ENCODE results near the gene APPL1.

The APPL1 gene

GRCh38 chr3:57227204-57227929 lies at the start of gene APPL1:
Gene APPL1 (plus strand): TSS chr3:57227729. CDS start chr3:57227884, 155 bp downstream.
- DNase-seq (ENCODE audit: low read depth) = peak; percentile 82

GRCh38 chr3:57179580-57180410 lies 47.7 kb upstream of the APPL1 start:
- no peak for DNase-seq (ENCODE audit: low read depth)

- no peak for DNase-seq (ENCODE audit: low read depth)
Observed at GRCh38 chr3:57184526-57184925, 43.0 kb upstream of the APPL1 start.

- DNase-seq (ENCODE audit: low read depth) = no peak
Observed at GRCh38 chr3:57192028-57192427, 35.5 kb upstream of the APPL1 start.

GRCh38 chr3:57194641-57195040 lies 32.9 kb upstream of the APPL1 start:
- no peak for DNase-seq (ENCODE audit: low read depth)

GRCh38 chr3:57199895-57200297 lies 27.6 kb upstream of the APPL1 start, which contains the start of gene HESX1:
Gene HESX1 (minus strand): TSS chr3:57199978. CDS start chr3:57199918, 60 bp downstream.
- no peak for DNase-seq (ENCODE audit: low read depth)

GRCh38 chr3:57206423-57206822 lies 21.1 kb upstream of the APPL1 start:
- DNase-seq (ENCODE audit: low read depth) = no peak

- no peak for DNase-seq (ENCODE audit: low read depth)
Observed at GRCh38 chr3:57221883-57222282, 5.6 kb upstream of the APPL1 start.

- no peak for DNase-seq (ENCODE audit: low read depth)
Observed at GRCh38 chr3:57224856-57225255, 2.7 kb upstream of the APPL1 start.

GRCh38 chr3:57226176-57226575 lies 1.4 kb upstream of the APPL1 start:
- DNase-seq (ENCODE audit: low read depth) = no peak

GRCh38 chr3:57227930-57228751 lies 612 bp downstream of the APPL1 start:
- DNase-seq (ENCODE audit: low read depth) = peak; percentile 17

- DNase-seq (ENCODE audit: low read depth) = no peak
Observed at GRCh38 chr3:57230006-57230405, 2.5 kb downstream of the APPL1 start.

GRCh38 chr3:57233799-57234198 lies 6.3 kb downstream of the APPL1 start:
- DNase-seq (ENCODE audit: low read depth) = no peak

- no peak for DNase-seq (ENCODE audit: low read depth)
Observed at GRCh38 chr3:57234613-57235575, 7.4 kb downstream of the APPL1 start.

GRCh38 chr3:57244946-57245345 lies 17.4 kb downstream of the APPL1 start:
- DNase-seq (ENCODE audit: low read depth) = no peak

GRCh38 chr3:57252404-57252803 lies 24.9 kb downstream of the APPL1 start:
- no peak for DNase-seq (ENCODE audit: low read depth)

- no peak for DNase-seq (ENCODE audit: low read depth)
Observed at GRCh38 chr3:57256844-57257243, 29.3 kb downstream of the APPL1 start.

- no peak for DNase-seq (ENCODE audit: low read depth)
Observed at GRCh38 chr3:57257678-57258077, 30.1 kb downstream of the APPL1 start.

GRCh38 chr3:57261119-57261518 lies 33.6 kb downstream of the APPL1 start:
- DNase-seq (ENCODE audit: low read depth) = no peak

GRCh38 chr3:57261929-57262328 lies 34.4 kb downstream of the APPL1 start:
- no peak for DNase-seq (ENCODE audit: low read depth)

GRCh38 chr3:57268416-57268815 lies 40.9 kb downstream of the APPL1 start:
- DNase-seq (ENCODE audit: low read depth) = no peak

Measured in stimulated activated CD8-positive, alpha-beta memory T cell treated with anti-CD3 and anti-CD28 coated beads, Interleukin-12 subunit alpha, Interleukin-12 subunit beta, amount 100 ng/mL, for 4 hours (primary cell).